Ramos (cell line): ENCODE results near the gene MAT1A.
"Not testable (repeated sequence)": the region's sequence is repeated elsewhere in the genome, so short reads cannot be mapped to it uniquely, and the experiment has no call there.

ENCODE experiments used
- in situ Hi-C: fragments of 300-500 bp; cut with MboI; formaldehyde crosslinking; loops from one replicate; pipeline ENCODE4 v1.14.3; 2022; ENCODE audit warnings: low sequenced_read_pairs; ENCODE audit not compliant: unreplicated experiment

Gene MAT1A

GRCh38 chr10:80236457-80236856, 53.0 kb downstream of the MAT1A start:
- in situ Hi-C loops, result not testable (repeated sequence)

GRCh38 chr10:80234331-80235235, 54.9 kb downstream of the MAT1A start:
- in situ Hi-C loops, result not testable (repeated sequence)

GRCh38 chr10:80233871-80234270, 55.6 kb downstream of the MAT1A start:
- in situ Hi-C loops, result not testable (repeated sequence)

GRCh38 chr10:80226723-80227122, 62.7 kb downstream of the MAT1A start:
- in situ Hi-C loops, result not testable (repeated sequence)

GRCh38 chr10:80223031-80223419, 66.4 kb downstream of the MAT1A start:
- in situ Hi-C loops, result not testable (repeated sequence)
